Fibroblast of lung (primary cell): ENCODE data around the gene MTFP1. TPM values are rescaled to one million over a fixed set of nuclear protein-coding genes. Genes with fewer than 3 reads are reported as not detected.

Experiments used
- DNase-seq, 2 donors: peaks; one replicate each; pipeline versions ENCODE4 v3.0.0 to v3.0.0-alpha.2; 2010; ENCODE audit warnings: low read depth in 2 of 2
- H2AFZ ChIP-seq: 2 replicates; pipeline ENCODE4 v1.5.1; 2012; ENCODE audit warnings: low read length, control low read depth, inconsistent platforms
- H3K27ac ChIP-seq: 2 replicates; pipeline ENCODE4 v1.5.1; 2011; ENCODE audit warnings: low read length, control low read depth; ENCODE audit not compliant: insufficient read depth
- H3K27me3 ChIP-seq: 2 replicates; pipeline ENCODE4 v1.5.1; 2011; ENCODE audit warnings: mild to moderate bottlenecking, low read length; ENCODE audit not compliant: control insufficient read depth, insufficient read depth
- H3K36me3 ChIP-seq: 2 replicates; pipeline ENCODE4 v1.5.1; 2011; ENCODE audit warnings: low read length; ENCODE audit not compliant: control insufficient read depth, insufficient read depth
- H3K4me1 ChIP-seq: 2 replicates; pipeline ENCODE4 v1.5.1; 2011; ENCODE audit warnings: low read length; ENCODE audit not compliant: control insufficient read depth, insufficient read depth; ENCODE audit errors: extremely low read depth
- H3K4me2 ChIP-seq: 2 replicates; pipeline ENCODE4 v1.5.1; 2011; ENCODE audit warnings: low read length, control low read depth; ENCODE audit not compliant: insufficient read depth; ENCODE audit errors: extremely low read depth
- H3K4me3 ChIP-seq, 4 experiments: fragments of 200-600 bp in 1 of 4; sonication (generic) in 1 of 4; replicated peaks in 1 of 4; 2 replicates each; pipeline ENCODE4 v1.5.1; 2011 to 2016; ENCODE audit warnings: low read length in 4 of 4, low read depth in 3 of 4, mild to moderate bottlenecking in 3 of 4, control low read depth in 2 of 4, inconsistent platforms in 1 of 4, mixed read lengths in 1 of 4; ENCODE audit not compliant: insufficient read depth in 1 of 4; ENCODE audit errors: control extremely low read depth in 1 of 4
- H3K79me2 ChIP-seq: 2 replicates; pipeline ENCODE4 v1.5.1; 2012; ENCODE audit warnings: mild to moderate bottlenecking, low read length, inconsistent platforms; ENCODE audit not compliant: control insufficient read depth, insufficient read depth
- H3K9ac ChIP-seq: 2 replicates; pipeline ENCODE4 v1.5.1; 2011; ENCODE audit warnings: mild to moderate bottlenecking, low read length, control low read depth; ENCODE audit not compliant: insufficient read depth
- H3K9me3 ChIP-seq: 2 replicates; pipeline ENCODE4 v1.5.1; 2012; ENCODE audit warnings: low read depth, low read length; ENCODE audit not compliant: control insufficient read depth, insufficient read depth
- H4K20me1 ChIP-seq: 2 replicates; pipeline ENCODE4 v1.5.1; 2011; ENCODE audit warnings: low read length; ENCODE audit not compliant: control insufficient read depth, insufficient read depth; ENCODE audit errors: extremely low read depth
- CTCF ChIP-seq, 2 donors: IDR thresholded peaks in 1 of 2; conservative IDR thresholded peaks in 1 of 2; 1 replicate in 1 of 2; 2 replicates in 1 of 2; pipeline ENCODE4 v1.5.1; 2011 to 2012; ENCODE audit warnings: low read length in 2 of 2, control low read depth in 1 of 2, inconsistent platforms in 1 of 2, low read depth in 1 of 2, mild to moderate bottlenecking in 1 of 2
- EZH2 ChIP-seq: IDR thresholded peaks from 2 replicates; pipeline ENCODE4 v1.5.1; 2012; ENCODE audit warnings: low read length, control low read depth, mild to moderate bottlenecking; ENCODE audit errors: missing control alignments
- polyA plus RNA-seq, 2 donors: library from polyadenylated mRNA; depleted of rRNA in 1 of 2; stranded (reverse) in 1 of 2; unstranded in 1 of 2; fragments of >200 nt; gene quantifications; 2 replicates each; pipeline ENCODE4 v1.2.1, GENCODE V29; 2011 to 2012; ENCODE audit warnings: missing spikeins in 1 of 2
- total RNA-seq: library from RNA; depleted of rRNA; stranded (reverse); fragments of >200 nt; gene quantifications from 2 replicates; pipeline ENCODE4 v1.2.1, GENCODE V29; 2014

Gene MTFP1
- total and polyA plus RNA-seq, 2 donors (not counting 1 experiment from before 2014, with no cell fraction given): 2.5 to 3.8 TPM

DNA sequence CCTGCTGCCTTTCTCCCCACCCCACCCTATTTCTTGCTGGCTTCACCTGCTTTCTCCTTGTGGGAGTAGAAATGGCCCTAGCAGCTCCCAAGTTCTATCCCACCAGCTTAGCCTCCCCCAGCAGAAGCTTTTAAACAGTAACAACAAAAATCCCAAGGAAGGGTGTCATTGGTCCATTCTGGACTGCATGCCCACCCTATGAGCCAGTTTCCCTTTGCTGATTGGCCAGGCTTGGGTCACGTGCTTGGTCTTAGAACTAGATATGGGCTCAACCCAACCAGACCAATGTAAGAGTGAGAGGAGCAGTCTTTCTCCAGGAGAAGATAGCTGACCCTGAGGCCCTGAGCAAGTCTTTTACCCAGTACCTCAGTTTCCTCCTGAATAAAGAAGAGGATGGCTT, 2.3 kb downstream of the MTFP1 start:
- H3K4me1 ChIP-seq: peaks cover 13% of the 10 kb centered on the region
- no peak overlapping the region for H2AFZ ChIP-seq
- no peak overlapping the region for H3K27ac ChIP-seq
- H3K79me2 ChIP-seq: no peaks in the 10 kb centered on the region
- H3K9ac ChIP-seq: no peak overlapping the region
- no peak for DNase-seq
- H4K20me1 ChIP-seq: no peaks in the 10 kb centered on the region
- H3K4me2 ChIP-seq: no peak overlapping the region
- H3K27me3 ChIP-seq: no peaks in the 10 kb centered on the region
- H3K4me3 ChIP-seq: no peak overlapping the region
- no peaks in the 10 kb centered on the region for H3K36me3 ChIP-seq
- no peaks in the 10 kb centered on the region for H3K9me3 ChIP-seq
- TF ChIP-seq CTCF (conservative IDR thresholded peaks at IDR 0.05 in 1 of 2, IDR thresholded peaks at IDR 0.05 in 1 of 2; ENCODE audit: low read depth in 1 of 2, low read length in 2 of 2): no peak
- TF ChIP-seq EZH2: no peak

- Histone ChIP-seq H3K27ac (no peak overlapping the region), H3K36me3 (no peaks in the 10 kb centered on the region), H4K20me1 (no peaks in the 10 kb centered on the region), H3K79me2 (no peaks in the 10 kb centered on the region), H3K9me3 (no peaks in the 10 kb centered on the region), H3K4me3 (no peak overlapping the region), H3K4me1 (peaks cover 6% of the 10 kb centered on the region), H3K27me3 (no peaks in the 10 kb centered on the region), H2AFZ (no peak overlapping the region), H3K9ac (no peak overlapping the region), H3K4me2 (no peak overlapping the region)
- no peak for DNase-seq
- TF ChIP-seq EZH2 (no peak), CTCF (conservative IDR thresholded peaks at IDR 0.05 in 1 of 2, IDR thresholded peaks at IDR 0.05 in 1 of 2; ENCODE audit: low read depth in 1 of 2, low read length in 2 of 2) (no peak)
Measured at GRCh38 chr22:30429887-30430286, 4.3 kb downstream of the MTFP1 start.

DNA sequence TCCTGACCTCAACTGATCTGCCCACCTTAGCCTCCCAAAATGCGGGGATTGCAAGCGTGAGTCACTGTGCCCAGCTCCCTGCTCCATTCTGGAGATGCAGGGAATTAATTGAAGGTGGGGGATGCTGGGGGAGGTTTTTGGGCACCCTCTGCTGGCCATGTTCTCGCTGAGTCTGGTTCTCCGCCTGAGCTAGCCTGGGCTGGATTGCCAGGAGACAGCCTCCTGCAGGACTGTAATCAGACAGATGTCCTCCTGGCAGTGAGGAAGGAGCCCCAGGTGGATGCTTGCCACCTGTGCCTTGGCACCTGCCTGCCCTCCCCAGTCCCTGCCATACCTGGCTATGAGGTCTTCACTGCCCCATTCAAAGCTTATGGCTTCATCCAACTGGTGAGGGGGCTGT, 5.4 kb downstream of the MTFP1 start:
- Histone ChIP-seq H3K27me3 (no peaks in the 10 kb centered on the region), H3K4me1 (peaks cover 4% of the 10 kb centered on the region), H4K20me1 (no peaks in the 10 kb centered on the region), H3K4me2 (no peak overlapping the region), H3K4me3 (no peak overlapping the region), H3K27ac (no peak overlapping the region), H3K9me3 (no peaks in the 10 kb centered on the region), H3K36me3 (no peaks in the 10 kb centered on the region), H3K79me2 (no peaks in the 10 kb centered on the region), H2AFZ (no peak overlapping the region), H3K9ac (no peak overlapping the region)
- DNase-seq: no peak
- TF ChIP-seq CTCF (conservative IDR thresholded peaks at IDR 0.05 in 1 of 2, IDR thresholded peaks at IDR 0.05 in 1 of 2; ENCODE audit: low read depth in 1 of 2, low read length in 2 of 2) (no peak), EZH2 (no peak)
